Measurements from ENCODE around the gene CAMK1D.

Gene CAMK1D

GRCh38 chr10:12606461-12606860 lies 257.1 kb downstream of the CAMK1D start:
- no peak for DNase-seq

- DNase-seq: no peak
Measured at GRCh38 chr10:12608761-12609160, 259.4 kb downstream of the CAMK1D start.

GRCh38 chr10:12609435-12609834 lies 260.1 kb downstream of the CAMK1D start:
- no peak for DNase-seq

GRCh38 chr10:12613136-12613535 lies 263.8 kb downstream of the CAMK1D start:
- no peak for DNase-seq

GRCh38 chr10:12614177-12614995 lies 265.0 kb downstream of the CAMK1D start:
- DNase-seq: no peak

GRCh38 chr10:12615296-12616220 lies 266.2 kb downstream of the CAMK1D start:
- DNase-seq: no peak

- no peak for DNase-seq
Measured at GRCh38 chr10:12617191-12618175, 268.1 kb downstream of the CAMK1D start.

- no peak for DNase-seq
Measured at GRCh38 chr10:12622016-12622415, 272.7 kb downstream of the CAMK1D start.

GRCh38 chr10:12622691-12623090 lies 273.3 kb downstream of the CAMK1D start:
- DNase-seq: no peak

- DNase-seq: no peak
Measured at GRCh38 chr10:12625393-12626023, 276.2 kb downstream of the CAMK1D start.

- no peak for DNase-seq
Measured at GRCh38 chr10:12628153-12628552, 278.8 kb downstream of the CAMK1D start.

- DNase-seq: peak; percentile 2
Measured at GRCh38 chr10:12628964-12629766, 279.8 kb downstream of the CAMK1D start.

- DNase-seq: no peak
Measured at GRCh38 chr10:12629767-12630165, 280.4 kb downstream of the CAMK1D start.

- DNase-seq: no peak
Measured at GRCh38 chr10:12631216-12631615, 281.9 kb downstream of the CAMK1D start.

- DNase-seq: no peak
Measured at GRCh38 chr10:12631787-12632562, 282.6 kb downstream of the CAMK1D start.

GRCh38 chr10:12633776-12634620 lies 284.7 kb downstream of the CAMK1D start:
- DNase-seq: no peak

- DNase-seq: no peak
Measured at GRCh38 chr10:12634621-12634931, 285.2 kb downstream of the CAMK1D start.

GRCh38 chr10:12635127-12635541 lies 285.8 kb downstream of the CAMK1D start:
- peak; percentile 31 for DNase-seq

- DNase-seq: no peak
Measured at GRCh38 chr10:12636571-12636970, 287.2 kb downstream of the CAMK1D start.

- DNase-seq: no peak
Measured at GRCh38 chr10:12637649-12638048, 288.3 kb downstream of the CAMK1D start.

Data from stimulated activated naive CD4-positive, alpha-beta T cell treated with Interleukin-2 at 50 U/mL for 16 hours (primary cell).